HG03039 (cell line): ENCODE measurements around the gene OLFM2.
"Not testable (repeated sequence)": the region's sequence is repeated elsewhere in the genome, so short reads cannot be mapped to it uniquely, and the experiment has no call there.

ENCODE experiments used
- ATAC-seq: cut with Tn5 transposase; IDR thresholded peaks from one replicate; pipeline ENCODE4 v1.9.1; 2021; ENCODE audit warnings: mild to moderate bottlenecking, moderate library complexity; ENCODE audit not compliant: unreplicated experiment

The OLFM2 gene

GRCh38 chr19:9836021-9836420, 100.3 kb downstream of the OLFM2 start:
- ATAC-seq = no peak

- peak; percentile 3 for ATAC-seq
Observed at GRCh38 chr19:9835507-9835949, 100.8 kb downstream of the OLFM2 start.

GRCh38 chr19:9834726-9835506, 101.4 kb downstream of the OLFM2 start, which contains the start of gene PIN1:
TSS of gene PIN1 (plus strand) at chr19:9835318. CDS start at chr19:9835345, 27 bp downstream.
- peak; percentile 93 for ATAC-seq

GRCh38 chr19:9834307-9834725, 102.0 kb downstream of the OLFM2 start:
- no peak for ATAC-seq

GRCh38 chr19:9828551-9829063, 107.7 kb downstream of the OLFM2 start:
- ATAC-seq = no peak

GRCh38 chr19:9827289-9828238, 108.8 kb downstream of the OLFM2 start, which contains the start of gene UBL5:
TSS of gene UBL5 (plus strand) at chr19:9827918. CDS start at chr19:9828338, 420 bp downstream.
- ATAC-seq = peak; percentile 91

GRCh38 chr19:9823816-9824215, 112.5 kb downstream of the OLFM2 start:
- no peak for ATAC-seq

- ATAC-seq = not testable (repeated sequence)
Observed at GRCh38 chr19:9820034-9820433, 116.3 kb downstream of the OLFM2 start.

GRCh38 chr19:9819596-9819909, 116.8 kb downstream of the OLFM2 start:
- ATAC-seq = no peak

GRCh38 chr19:9818734-9819595, 117.3 kb downstream of the OLFM2 start, which contains the start of gene FBXL12:
TSS of gene FBXL12 (minus strand) at chr19:9819079. CDS start at chr19:9818813, 266 bp downstream.
- ATAC-seq = peak; percentile 86

GRCh38 chr19:9818175-9818733, 118.1 kb downstream of the OLFM2 start:
- no peak for ATAC-seq

- ATAC-seq = no peak
Observed at GRCh38 chr19:9811139-9811538, 125.2 kb downstream of the OLFM2 start.

GRCh38 chr19:9808855-9809824, 127.2 kb downstream of the OLFM2 start:
- no peak for ATAC-seq

- no peak for ATAC-seq
Observed at GRCh38 chr19:9806803-9807202, 129.5 kb downstream of the OLFM2 start.
